ENCODE results near the gene SOCS7.

Gene SOCS7

DNA sequence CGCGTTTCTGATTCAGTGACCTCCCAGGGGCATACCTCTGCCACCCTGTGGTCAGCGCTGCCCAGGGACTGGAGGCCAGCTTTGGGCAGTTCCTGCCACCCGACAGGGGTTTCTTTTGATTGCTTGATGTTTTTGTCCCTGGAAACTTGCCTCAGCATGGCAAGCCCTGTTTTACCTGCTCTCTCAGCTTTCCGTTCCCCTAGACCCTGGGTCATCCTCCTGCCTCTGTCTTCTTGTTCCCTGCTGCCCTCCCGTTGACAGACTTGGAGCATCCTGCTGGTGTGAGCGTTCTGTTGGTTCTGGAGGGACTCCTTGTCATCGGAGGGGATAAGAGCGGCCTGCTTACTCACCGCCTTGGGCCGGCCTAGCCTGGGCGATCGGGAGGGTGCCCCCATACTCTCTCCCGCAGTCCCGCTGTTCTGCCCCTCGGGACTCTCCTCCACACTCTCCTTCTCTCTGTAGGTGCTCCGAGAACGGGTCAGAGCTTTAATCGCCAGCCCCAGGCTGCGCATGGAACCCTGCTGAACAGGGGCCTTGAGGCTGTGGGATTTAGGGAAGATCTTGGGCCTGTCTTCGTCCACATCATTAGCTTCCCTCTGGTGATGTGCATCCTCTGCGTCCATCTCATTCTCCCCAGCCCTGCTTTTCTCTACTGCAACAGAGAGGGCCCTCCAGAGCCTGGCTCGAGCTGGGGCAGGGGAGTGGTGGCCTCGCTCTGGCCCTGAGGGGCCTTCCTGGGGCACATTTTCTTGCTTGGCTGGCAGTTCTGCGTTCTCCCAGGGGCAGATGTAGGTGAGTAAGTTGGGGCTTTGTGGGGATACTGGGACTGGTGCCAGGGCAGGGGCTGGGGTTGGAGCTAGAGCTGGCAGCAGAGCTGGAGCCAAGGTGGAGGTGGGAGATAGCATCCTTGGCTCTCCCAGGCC, 21.6 kb upstream of the SOCS7 start:
- Histone ChIP-seq H3K9me3 (ENCODE audit: control insufficient read depth, insufficient read depth, low read length) (no peaks in the 10 kb centered on the region), H3K9ac (ENCODE audit: low read depth, low read length) (no peak overlapping the region), H3K36me3 (ENCODE audit: insufficient read depth, low read length) (no peaks in the 10 kb centered on the region), H3K4me1 (ENCODE audit: insufficient read depth, low read length) (peaks cover 8% of the 10 kb centered on the region)

DNA sequence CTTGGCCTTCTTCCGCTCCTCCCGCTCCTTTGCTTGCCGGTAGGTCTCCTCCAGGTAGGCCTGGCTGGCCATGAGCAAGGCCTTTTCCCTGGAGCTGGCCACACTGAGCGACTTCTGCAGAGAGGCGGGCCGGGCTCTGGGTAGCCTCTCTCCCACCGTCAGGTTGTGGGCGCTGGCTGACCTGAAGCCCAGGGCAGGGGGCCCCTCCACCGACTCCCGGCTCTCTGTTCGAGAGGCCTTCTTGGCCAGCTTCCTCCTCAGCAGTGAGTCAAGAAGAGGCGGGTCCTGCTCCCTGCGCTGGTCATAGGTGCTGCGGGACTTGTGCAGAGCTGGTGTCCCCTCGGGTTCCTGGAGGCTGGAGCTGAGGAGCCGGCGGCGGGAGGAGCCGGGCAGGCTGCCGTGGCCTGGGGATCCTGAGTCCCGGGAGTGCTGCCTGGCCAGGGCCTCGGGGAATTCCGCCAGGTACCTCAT, 20.7 kb upstream of the SOCS7 start:
- Histone ChIP-seq H3K4me1 (ENCODE audit: insufficient read depth, low read length) (0 out of 2 replicates have a peak, but pooled peaks cover under 1% of the 10 kb centered on the region), H3K9me3 (ENCODE audit: control insufficient read depth, insufficient read depth, low read length) (no peaks in the 10 kb centered on the region), H3K9ac (ENCODE audit: low read depth, low read length) (no peak overlapping the region)

DNA sequence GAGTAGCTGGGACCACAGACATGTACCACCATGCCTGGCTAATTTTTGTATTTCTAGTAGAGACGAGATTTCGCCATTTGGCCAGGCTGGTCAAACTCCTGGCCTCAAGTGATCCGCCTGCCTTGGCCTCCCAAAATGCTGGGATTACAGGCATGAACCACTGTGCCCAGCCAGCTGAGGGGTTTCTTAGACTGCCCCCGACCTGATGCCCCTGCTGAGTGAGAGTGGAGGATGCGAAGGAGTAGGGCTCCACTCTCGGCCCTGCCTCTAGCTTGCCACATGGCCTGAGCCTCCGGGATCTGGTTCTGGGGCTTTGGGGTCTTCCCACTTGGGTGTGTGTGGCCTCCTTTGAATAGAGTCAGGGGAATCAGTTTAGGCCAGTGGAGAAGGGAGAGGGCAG, 18.9 kb upstream of the SOCS7 start:
- Histone ChIP-seq H3K36me3 (ENCODE audit: insufficient read depth, low read length) (no peaks in the 10 kb centered on the region), H3K9ac (ENCODE audit: low read depth, low read length) (no peak overlapping the region), H3K9me3 (ENCODE audit: control insufficient read depth, insufficient read depth, low read length) (no peaks in the 10 kb centered on the region), H3K4me1 (ENCODE audit: insufficient read depth, low read length) (no peaks in the 10 kb centered on the region)

More for the DNA sequence above, 20.7 kb upstream of the SOCS7 start:
- H3K36me3 ChIP-seq (ENCODE audit: insufficient read depth, low read length) = no peaks in the 10 kb centered on the region

DNA sequence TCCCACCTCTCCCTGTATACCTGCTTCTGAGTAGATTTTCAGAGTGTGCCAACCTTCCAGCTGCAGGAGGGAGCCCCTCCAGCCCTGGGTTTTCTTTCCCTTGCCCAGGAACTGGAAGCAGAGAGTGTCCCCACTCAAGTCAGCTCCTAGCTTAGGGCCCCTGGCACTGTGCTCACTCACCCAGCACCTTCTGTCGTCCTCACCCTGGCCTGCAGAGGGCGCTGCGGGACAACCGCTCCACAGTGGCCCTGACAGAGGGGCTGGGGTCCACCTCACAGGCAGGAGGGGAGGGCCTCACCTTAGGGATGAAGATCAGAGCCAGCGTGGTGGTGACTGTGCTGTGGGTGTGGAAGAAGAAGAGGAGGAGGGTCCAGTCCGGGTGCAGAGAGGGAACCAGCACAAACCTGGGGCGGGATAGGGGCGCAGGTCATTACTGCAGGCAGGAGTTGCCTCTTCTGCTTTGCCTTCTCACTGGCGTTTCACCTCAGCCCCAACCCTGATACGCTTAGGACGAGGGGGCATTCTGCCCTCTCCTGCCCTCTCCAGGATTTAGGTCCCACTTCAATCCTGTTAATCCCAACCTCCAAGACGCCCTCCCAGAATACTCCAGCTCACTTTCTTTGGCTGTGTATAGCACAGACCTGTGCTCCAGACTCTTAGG, 17.9 kb upstream of the SOCS7 start:
- Histone ChIP-seq H3K9ac (ENCODE audit: low read depth, low read length) (no peak overlapping the region), H3K4me1 (ENCODE audit: insufficient read depth, low read length) (no peaks in the 10 kb centered on the region), H3K36me3 (ENCODE audit: insufficient read depth, low read length) (no peaks in the 10 kb centered on the region), H3K9me3 (ENCODE audit: control insufficient read depth, insufficient read depth, low read length) (no peaks in the 10 kb centered on the region)

DNA sequence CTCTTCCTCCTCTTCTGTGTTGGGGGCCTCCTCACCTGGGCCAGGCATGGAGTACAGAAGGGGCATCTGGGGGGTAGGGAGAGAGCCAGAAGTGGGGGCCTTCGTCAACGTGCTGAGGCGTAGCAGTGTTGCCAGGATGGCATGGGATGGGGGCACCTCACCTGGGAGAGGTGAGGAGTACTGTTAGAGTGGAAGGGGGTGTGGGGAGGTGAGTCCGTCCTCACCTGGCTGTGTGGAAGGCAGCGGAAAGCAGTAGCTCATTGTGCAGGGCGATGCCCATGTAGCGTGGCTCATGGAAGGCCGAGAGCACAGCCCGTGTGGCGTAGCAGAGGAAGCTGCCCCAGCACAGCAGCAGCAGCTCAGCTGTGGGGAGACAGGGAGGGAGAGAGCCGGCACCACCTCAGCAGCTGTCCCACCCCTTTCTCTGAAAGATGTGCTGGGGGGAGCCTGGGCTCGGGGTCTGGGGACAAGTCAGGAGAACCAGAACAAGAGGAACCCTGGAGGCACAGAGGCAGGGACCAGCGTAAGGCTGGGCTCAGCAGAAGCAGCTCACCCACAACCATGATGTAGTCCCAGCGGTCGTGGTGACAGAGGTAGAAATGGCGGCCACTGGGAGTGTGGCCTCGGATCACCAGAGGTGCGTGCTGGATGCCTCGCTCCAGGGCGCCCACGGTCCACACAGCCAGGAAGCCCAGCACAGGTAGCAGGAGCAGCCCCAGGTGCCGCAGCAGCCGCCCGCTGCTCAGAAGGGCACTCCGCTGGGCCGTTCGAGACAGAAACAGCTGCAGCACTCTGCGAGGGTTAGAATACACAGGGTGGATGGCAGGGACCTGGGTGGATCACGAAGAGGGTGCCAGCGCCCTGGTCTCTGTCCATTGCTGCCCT, 16.9 kb upstream of the SOCS7 start:
- Histone ChIP-seq H3K4me1 (ENCODE audit: insufficient read depth, low read length) (no peaks in the 10 kb centered on the region), H3K9ac (ENCODE audit: low read depth, low read length) (no peak overlapping the region), H3K36me3 (ENCODE audit: insufficient read depth, low read length) (no peaks in the 10 kb centered on the region), H3K9me3 (ENCODE audit: control insufficient read depth, insufficient read depth, low read length) (no peaks in the 10 kb centered on the region)

DNA sequence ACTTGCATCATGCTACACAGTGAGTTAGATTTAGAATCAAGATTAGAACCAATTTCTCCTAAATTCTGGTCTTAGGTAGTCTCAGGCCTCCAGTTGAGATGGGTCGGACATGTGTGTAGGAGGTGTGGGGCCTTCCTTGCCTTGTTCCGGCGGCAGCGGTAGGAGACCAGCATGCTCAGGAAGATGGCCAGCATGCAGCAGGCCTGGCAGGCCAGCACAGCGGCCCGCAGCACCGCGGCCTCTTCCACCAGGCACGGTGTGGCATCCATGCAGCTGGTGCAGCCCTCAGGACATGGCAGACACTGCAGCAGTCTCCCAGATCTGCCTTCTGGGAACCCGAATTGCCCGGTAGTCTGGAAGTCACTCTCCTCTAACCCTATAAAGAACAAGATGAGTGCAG, 14.8 kb upstream of the SOCS7 start:
- no peak overlapping the region for H3K9ac ChIP-seq (ENCODE audit: low read depth, low read length)
- peaks cover 5% of the 10 kb centered on the region; the same call in 1 of the 2 replicates for H3K4me1 ChIP-seq (ENCODE audit: insufficient read depth, low read length)
- H3K9me3 ChIP-seq (ENCODE audit: control insufficient read depth, insufficient read depth, low read length) = no peaks in the 10 kb centered on the region
- no peaks in the 10 kb centered on the region for H3K36me3 ChIP-seq (ENCODE audit: insufficient read depth, low read length)

DNA sequence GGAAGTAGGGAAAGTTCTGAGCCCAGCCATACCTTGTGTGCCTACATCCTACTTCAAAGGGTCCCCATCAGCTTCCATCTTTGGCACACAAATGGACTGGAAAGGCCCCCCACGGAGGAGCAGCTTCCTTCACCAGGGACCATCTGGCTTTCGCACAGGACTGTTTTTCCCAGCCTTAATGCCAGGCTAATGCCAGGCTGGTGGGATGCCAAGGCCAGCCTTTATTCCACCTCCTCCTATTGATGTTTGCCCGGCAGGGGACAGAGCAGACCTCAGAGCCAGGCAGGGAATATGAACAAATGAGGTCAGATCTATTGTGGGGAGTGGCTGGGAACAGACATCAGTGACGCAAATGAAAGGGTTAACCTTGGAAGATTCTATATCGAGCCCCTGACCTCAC, 13.6 kb upstream of the SOCS7 start:
- Histone ChIP-seq H3K9ac (ENCODE audit: low read depth, low read length) (no peak overlapping the region), H3K9me3 (ENCODE audit: control insufficient read depth, insufficient read depth, low read length) (no peaks in the 10 kb centered on the region), H3K4me1 (ENCODE audit: insufficient read depth, low read length) (peaks cover 5% of the 10 kb centered on the region; the same call in 1 of the 2 replicates), H3K36me3 (ENCODE audit: insufficient read depth, low read length) (no peaks in the 10 kb centered on the region)

DNA sequence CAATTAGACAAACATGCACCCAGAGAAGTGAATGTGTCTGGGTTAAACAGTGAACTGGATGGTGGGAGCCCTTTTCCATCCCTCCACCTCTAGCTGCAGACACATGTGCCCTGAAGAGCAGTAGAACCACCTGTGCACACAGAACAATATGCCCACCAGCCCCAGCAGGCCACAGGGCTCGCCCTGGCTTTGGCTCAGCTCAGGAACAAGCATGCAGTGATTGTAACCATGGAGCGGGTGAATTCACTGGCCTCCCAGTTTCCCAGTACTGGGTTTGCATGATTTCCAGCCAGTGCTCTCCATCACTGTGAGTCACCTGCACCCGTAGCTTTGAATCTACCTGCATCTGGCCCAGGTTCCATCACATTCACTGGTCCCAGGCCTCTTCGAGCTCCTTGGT, 13.1 kb upstream of the SOCS7 start:
- Histone ChIP-seq H3K9ac (ENCODE audit: low read depth, low read length) (no peak overlapping the region), H3K9me3 (ENCODE audit: control insufficient read depth, insufficient read depth, low read length) (no peaks in the 10 kb centered on the region), H3K36me3 (ENCODE audit: insufficient read depth, low read length) (no peaks in the 10 kb centered on the region)

DNA sequence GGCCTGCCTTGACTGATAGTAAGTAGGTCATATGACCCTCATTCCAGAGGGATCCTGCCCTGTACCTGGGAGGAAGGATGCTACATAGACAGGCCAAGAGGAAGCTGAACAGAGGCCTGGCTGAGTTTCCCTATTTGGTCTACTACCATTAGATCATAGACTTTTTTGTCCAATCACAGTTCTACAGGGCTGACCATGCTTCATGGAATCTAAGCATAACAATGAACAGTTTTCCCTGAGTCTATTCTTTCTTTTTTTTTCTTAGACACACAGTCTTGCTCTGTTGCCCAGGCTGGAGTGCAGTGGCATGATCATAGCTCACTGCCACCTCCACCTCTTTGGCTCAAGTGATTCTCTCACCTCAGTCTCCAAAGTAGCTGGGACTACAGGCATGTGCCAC, 11.8 kb upstream of the SOCS7 start:
- Histone ChIP-seq H3K36me3 (ENCODE audit: insufficient read depth, low read length) (no peaks in the 10 kb centered on the region), H3K9ac (ENCODE audit: low read depth, low read length) (no peak overlapping the region), H3K4me1 (ENCODE audit: insufficient read depth, low read length) (peaks cover 5% of the 10 kb centered on the region; the same call in 1 of the 2 replicates), H3K9me3 (ENCODE audit: control insufficient read depth, insufficient read depth, low read length) (no peaks in the 10 kb centered on the region)

More for the DNA sequence above, 13.1 kb upstream of the SOCS7 start:
- peaks cover 5% of the 10 kb centered on the region; the same call in 1 of the 2 replicates for H3K4me1 ChIP-seq (ENCODE audit: insufficient read depth, low read length)

DNA sequence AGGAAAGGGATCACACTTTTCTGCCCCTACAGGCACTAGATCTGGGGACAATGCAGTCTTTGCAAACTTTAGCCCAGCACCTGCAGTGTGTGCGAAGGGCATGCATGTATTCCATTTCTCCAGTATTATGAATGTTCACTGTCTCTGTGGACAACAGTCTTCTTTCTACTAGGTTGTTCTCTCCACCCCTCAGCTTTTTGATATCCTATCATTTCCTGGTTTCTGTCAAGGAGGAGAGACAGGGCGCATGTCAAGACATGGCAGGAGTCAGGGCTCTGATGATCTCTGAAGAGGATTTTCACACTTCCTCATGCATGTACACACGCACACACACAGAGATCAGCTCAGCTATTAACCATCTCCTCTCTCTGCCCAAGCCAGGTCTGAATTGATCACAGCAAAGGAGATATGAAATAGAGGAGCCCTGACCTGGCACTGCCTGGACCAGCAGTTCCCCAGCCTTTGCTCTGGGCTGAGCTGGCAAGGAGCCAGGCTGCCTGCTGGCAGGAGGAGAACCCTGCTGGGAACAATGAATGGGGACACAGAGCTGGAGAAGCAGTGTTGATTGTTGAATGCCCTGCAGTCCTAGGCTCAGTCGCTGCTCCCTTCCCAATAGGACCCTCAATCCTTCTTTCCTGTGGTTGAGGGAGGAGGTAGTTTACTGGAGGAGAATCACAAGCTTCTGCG, 10.5 kb upstream of the SOCS7 start:
- Histone ChIP-seq H3K9ac (ENCODE audit: low read depth, low read length) (no peak overlapping the region), H3K36me3 (ENCODE audit: insufficient read depth, low read length) (no peaks in the 10 kb centered on the region), H3K9me3 (ENCODE audit: control insufficient read depth, insufficient read depth, low read length) (no peaks in the 10 kb centered on the region), H3K4me1 (ENCODE audit: insufficient read depth, low read length) (peaks cover 5% of the 10 kb centered on the region; the same call in 1 of the 2 replicates)

DNA sequence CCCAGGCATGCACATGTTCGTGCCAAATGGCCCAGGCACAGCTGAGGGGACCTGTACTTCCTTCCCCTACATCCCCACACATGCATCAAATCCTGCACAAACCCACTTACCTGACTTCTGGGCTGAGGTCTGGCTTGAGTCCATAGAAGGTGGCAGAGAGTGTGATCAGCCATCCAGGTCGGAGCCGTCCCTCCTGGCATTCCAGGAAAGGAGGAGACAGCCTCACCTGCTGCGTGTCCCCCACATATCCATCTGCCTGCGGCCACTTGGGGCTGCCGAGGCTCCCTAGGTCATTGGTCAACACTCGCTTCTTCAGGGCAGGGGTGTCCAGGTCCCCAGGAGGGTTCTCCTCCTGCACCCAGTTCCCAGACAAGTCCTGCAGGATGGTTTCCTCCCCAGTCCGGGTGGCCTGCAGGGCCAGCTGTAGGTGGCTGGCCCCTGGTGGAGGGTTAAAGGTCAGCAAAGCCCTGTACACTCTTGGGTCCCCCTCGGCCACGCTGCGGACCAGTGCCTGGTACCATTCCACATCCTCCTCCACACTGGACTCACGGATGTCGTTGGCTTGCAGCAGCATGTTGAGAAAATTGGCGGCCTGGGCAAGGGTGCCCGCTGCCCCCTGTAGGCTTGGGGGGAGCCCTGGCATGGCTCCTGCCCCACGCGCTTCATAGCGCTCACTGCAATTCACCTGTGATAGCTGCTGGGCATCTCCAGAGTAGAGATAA, 8.6 kb upstream of the SOCS7 start:
- H3K4me1 ChIP-seq (ENCODE audit: insufficient read depth, low read length) = peaks cover 5% of the 10 kb centered on the region; the same call in 1 of the 2 replicates
- no peak overlapping the region for H3K9ac ChIP-seq (ENCODE audit: low read depth, low read length)

DNA sequence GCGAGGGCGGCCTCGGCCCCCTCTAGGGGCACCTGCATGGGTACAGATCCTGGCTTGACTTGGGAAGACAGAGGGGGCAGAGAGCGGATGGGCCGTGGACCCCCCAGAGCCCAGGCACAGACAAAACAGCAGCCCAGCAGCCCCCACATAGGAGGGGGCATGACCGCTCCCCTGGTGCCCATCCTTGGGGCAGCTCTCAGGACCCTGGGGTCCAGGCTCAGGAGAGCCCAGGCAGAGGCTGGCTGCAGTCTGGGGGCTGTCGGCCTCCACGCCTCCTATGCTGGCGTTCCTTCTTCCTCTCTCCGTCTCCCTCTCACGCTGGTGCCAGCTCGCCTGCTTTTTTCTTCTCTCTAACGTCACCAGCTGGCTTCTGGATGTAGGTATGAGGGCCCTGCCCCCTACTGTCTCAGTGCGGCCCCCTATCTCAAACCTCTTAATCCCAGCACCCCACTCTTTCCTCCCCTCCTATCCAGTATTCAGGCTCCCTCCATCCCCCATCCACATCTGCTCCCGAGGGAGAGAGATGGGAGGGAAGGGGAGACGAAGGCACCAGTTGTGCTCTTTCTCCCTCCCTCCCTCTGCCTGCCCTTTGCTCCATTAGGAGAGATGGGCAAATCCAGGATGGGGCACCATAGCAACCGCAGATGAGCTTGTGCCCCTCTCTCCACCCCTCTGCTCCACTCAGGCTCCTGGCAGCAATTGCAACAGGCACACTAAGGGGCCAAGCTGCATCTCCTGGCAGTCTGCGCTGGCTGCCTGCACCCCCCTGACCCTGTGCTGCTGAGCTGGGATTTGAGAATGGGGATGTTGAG, 7.8 kb upstream of the SOCS7 start, which contains the start of gene GPR179:
Gene GPR179, minus strand, starts transcription at position 349 of the 812 bp plus-strand sequence. Its CDS starts 167 bp downstream, at position 182.
- no peak within 1 kb of the TSS for H3K9ac ChIP-seq (ENCODE audit: low read depth, low read length)
- peaks cover 5% of the 10 kb centered on the region; the same call in 1 of the 2 replicates for H3K4me1 ChIP-seq (ENCODE audit: insufficient read depth, low read length)
- no peaks in the 10 kb centered on the region for H3K9me3 ChIP-seq (ENCODE audit: control insufficient read depth, insufficient read depth, low read length)
- no peaks in the 10 kb centered on the region for H3K36me3 ChIP-seq (ENCODE audit: insufficient read depth, low read length)

More for the DNA sequence above, 8.6 kb upstream of the SOCS7 start:
- no peaks in the 10 kb centered on the region for H3K9me3 ChIP-seq (ENCODE audit: control insufficient read depth, insufficient read depth, low read length)
- H3K36me3 ChIP-seq (ENCODE audit: insufficient read depth, low read length) = no peaks in the 10 kb centered on the region

Measured in ES-I3 (cell line).